H4 (cell line): ENCODE data around the gene ZNF892. TPM values are rescaled to one million over a fixed set of nuclear protein-coding genes. Genes with fewer than 3 reads are reported as not detected.
A peak's percentile ranks its signal among the peaks of the same experiment; 100 is the strongest.
"Not testable (repeated sequence)": the region's sequence is repeated elsewhere in the genome, so short reads cannot be mapped to it uniquely, and the experiment has no call there.

Source experiments
- DNase-seq: peaks from one replicate; pipeline ENCODE4 v3.0.0-alpha.2; 2015; ENCODE audit warnings: low spot score
- total RNA-seq: library from RNA; depleted of rRNA; stranded (reverse); fragments of >200 nt; shearing (Covaris generic); gene quantifications from 2 replicates; pipeline ENCODE4 v1.2.3, GENCODE V29; 2014; rRNA removed

Gene ZNF892
- 0.70 and 2.0 TPM in 2 replicates for total RNA-seq

GRCh38 chr2:95207111-95207961, at the start of gene ZNF892:
ZNF892 (plus strand) TSS chr2:95207521; CDS start chr2:95207816, 295 bp downstream.
- DNase-seq, result peak; percentile 83

- DNase-seq, result no peak
Observed at GRCh38 chr2:95158441-95158840, 48.9 kb upstream of the ZNF892 start.

- no peak for DNase-seq
Observed at GRCh38 chr2:95158891-95159619, 48.3 kb upstream of the ZNF892 start.

- DNase-seq, result peak; percentile 23
Observed at GRCh38 chr2:95159690-95160449, 47.5 kb upstream of the ZNF892 start, which contains the start of gene ZNF514. ZNF514 (minus strand) TSS chr2:95159848; CDS start chr2:95153253, 6,595 bp downstream.

- no peak for DNase-seq
Observed at GRCh38 chr2:95165030-95165370, 42.3 kb upstream of the ZNF892 start.

- DNase-seq, result peak; percentile 96
Observed at GRCh38 chr2:95165371-95166064, 41.8 kb upstream of the ZNF892 start, which contains the start of gene ZNF2. ZNF2 (plus strand) TSS chr2:95165809; CDS start chr2:95176227, 10,418 bp downstream.

- DNase-seq, result no peak
Observed at GRCh38 chr2:95166065-95166763, 41.1 kb upstream of the ZNF892 start.

- no peak for DNase-seq
Observed at GRCh38 chr2:95171902-95172301, 35.4 kb upstream of the ZNF892 start.

GRCh38 chr2:95174031-95174542, 33.2 kb upstream of the ZNF892 start:
- DNase-seq, result no peak

GRCh38 chr2:95179451-95179850, 27.9 kb upstream of the ZNF892 start:
- DNase-seq, result no peak

- DNase-seq, result no peak
Observed at GRCh38 chr2:95181774-95182173, 25.5 kb upstream of the ZNF892 start.

- DNase-seq, result no peak
Observed at GRCh38 chr2:95185197-95185596, 22.1 kb upstream of the ZNF892 start.

- DNase-seq, result no peak
Observed at GRCh38 chr2:95185973-95186372, 21.3 kb upstream of the ZNF892 start.

GRCh38 chr2:95192956-95193355, 14.4 kb upstream of the ZNF892 start:
- DNase-seq, result not testable (repeated sequence)

- no peak for DNase-seq
Observed at GRCh38 chr2:95203911-95204310, 3.4 kb upstream of the ZNF892 start.

- DNase-seq, result no peak
Observed at GRCh38 chr2:95204396-95204795, 2.9 kb upstream of the ZNF892 start.

GRCh38 chr2:95206096-95206495, 1.2 kb upstream of the ZNF892 start:
- no peak for DNase-seq

- no peak for DNase-seq
Observed at GRCh38 chr2:95208106-95208505, 785 bp downstream of the ZNF892 start.

GRCh38 chr2:95215018-95215612, 7.8 kb downstream of the ZNF892 start:
- DNase-seq, result no peak

GRCh38 chr2:95220449-95220848, 13.1 kb downstream of the ZNF892 start:
- no peak for DNase-seq
